Heart left ventricle (tissue), 13 donors: ENCODE results near the gene TMEM217.

Experiments used
- POLR2A ChIP-seq, 2 donors: fragments of 450-650 bp; IDR thresholded peaks; one replicate each; pipeline ENCODE4 v1.6.1; 2017; ENCODE audit warnings: antibody characterized with exemption in 2 of 2, mild to moderate bottlenecking in 2 of 2, moderate library complexity in 2 of 2
- TF ChIP-seq, protein P1 (sequence below), 12 donors: fragments of 200-600 bp; sonication (generic) in 4 of 12; IDR thresholded peaks; one replicate each; pipeline versions ENCODE4 v1.5.0 to v1.8.0; 2018 to 2022; ENCODE audit warnings: antibody characterized with exemption in 12 of 12, mild to moderate bottlenecking in 5 of 12
- donor health status: ischemic (EF 13 %, LVEDD 7.1; RV severe dilation, severe dysfunction).
- donor health status: DM: no; HTN: yes; CAD: no.
- donor health status: DM: no; HTN: no; CAD: no.
- donor health status: ischemic (EF 25% LVEDD 6.9; RV normal size, moderate dysfunction).
- donor health status: ischemic (EF 25% LVEDD 5.7; RV mildly dilated, moderate dysfunction).
- donor health status: ischemic (EF 35%, LVEDD 5.7; RV mildly dilated, moderate dysfunction).
- donor health status: nonischemic (EF 11% LVEDD 7.7; RV severe dilation, severe dysfunction).
- donor health status: DM: yes; HTN: yes; CAD: no.
- donor health status: PGD.
- donor health status: ischemic (EF 29% LVEDD 5.4; RV normal size, mild dysfunction).
- donor health status: nonischemic (EF 23%, LVEDD 6.1; RV moderate dilation, normal function).

DNA sequence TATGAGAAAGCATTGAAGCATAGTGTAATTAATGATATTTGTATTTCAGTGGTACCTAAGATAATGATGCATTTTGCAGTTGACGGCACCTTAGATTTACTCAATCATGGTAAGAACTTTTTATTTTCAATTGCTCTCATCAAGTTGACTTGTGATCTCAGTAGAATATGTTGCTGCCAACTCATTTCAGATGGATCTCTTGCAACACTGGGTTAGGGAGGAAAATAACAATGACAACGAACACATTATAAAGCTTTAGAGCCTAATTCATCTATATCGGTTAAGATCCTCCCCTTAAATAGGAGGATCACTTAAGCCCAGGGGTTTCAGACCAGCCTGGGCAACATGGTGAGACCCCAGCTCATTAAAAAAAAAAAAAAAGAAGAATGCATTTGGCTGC lies 18.4 kb downstream of the TMEM217 start:
- TF ChIP-seq, protein P1, sequence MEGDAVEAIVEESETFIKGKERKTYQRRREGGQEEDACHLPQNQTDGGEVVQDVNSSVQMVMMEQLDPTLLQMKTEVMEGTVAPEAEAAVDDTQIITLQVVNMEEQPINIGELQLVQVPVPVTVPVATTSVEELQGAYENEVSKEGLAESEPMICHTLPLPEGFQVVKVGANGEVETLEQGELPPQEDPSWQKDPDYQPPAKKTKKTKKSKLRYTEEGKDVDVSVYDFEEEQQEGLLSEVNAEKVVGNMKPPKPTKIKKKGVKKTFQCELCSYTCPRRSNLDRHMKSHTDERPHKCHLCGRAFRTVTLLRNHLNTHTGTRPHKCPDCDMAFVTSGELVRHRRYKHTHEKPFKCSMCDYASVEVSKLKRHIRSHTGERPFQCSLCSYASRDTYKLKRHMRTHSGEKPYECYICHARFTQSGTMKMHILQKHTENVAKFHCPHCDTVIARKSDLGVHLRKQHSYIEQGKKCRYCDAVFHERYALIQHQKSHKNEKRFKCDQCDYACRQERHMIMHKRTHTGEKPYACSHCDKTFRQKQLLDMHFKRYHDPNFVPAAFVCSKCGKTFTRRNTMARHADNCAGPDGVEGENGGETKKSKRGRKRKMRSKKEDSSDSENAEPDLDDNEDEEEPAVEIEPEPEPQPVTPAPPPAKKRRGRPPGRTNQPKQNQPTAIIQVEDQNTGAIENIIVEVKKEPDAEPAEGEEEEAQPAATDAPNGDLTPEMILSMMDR (IDR thresholded peaks at IDR 0.05): no peak
- no peak for TF ChIP-seq POLR2A (IDR thresholded peaks at IDR 0.05)
